ENCODE results near the gene MSMB.
"Not testable (repeated sequence)": the region's sequence is repeated elsewhere in the genome, so short reads cannot be mapped to it uniquely, and the experiment has no call there.

The MSMB gene

DNA sequence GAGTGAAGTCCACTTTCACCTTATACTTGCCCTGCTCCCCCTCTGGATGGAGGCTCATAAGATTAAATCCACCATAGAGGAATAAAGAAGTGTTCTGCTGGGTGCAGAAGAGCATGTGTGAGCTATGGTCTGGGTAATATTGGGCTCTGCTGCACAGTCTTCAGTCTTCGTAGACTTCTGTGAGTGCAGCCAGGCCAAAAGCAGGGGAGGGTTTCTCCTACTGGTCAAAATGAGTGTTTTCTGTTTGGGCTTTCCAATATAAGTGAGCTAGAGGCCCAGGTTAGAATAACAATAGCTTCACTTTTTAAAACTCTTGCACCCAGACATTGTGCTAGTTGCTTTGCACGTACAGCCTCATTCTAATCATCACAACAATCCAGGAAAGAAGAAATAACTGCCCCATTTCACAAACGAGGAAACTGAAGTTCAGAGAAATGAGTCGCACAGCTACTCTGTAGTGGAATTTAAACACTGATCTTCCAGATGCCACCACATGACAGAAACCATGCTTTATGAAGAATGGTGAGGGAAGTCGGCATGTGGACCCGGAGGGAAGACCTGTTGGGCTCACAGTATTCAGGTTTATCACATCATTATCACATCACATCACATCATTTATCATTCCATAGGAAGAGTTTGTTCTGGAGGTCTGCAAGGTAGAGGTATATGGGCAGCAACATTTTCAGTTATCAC is 23.8 kb upstream of the MSMB start:
- FAIRE-seq (no peak), DNase-seq (ENCODE audit: low spot score) (no peak)

DNA sequence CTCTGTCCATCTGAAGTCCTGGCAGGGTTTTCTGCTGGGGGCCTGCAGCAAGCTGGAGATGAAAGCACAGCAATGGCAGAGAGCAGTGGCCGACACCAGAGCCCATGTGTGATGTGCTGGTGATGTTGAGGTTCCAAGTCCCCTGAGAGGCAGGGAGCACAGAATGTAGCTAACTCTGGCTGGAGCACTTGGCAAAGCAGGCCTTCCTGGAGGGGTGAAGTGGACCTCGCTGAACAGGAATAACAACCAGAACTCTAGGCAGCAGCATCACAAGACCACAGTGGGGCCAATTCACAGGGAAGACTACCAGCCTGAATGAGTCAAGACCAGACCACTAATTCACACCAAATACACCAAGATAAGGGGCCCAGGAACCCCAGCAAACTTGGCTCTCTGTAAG is 22.8 kb upstream of the MSMB start:
- DNase-seq (ENCODE audit: low spot score): no peak
- FAIRE-seq: no peak

DNA sequence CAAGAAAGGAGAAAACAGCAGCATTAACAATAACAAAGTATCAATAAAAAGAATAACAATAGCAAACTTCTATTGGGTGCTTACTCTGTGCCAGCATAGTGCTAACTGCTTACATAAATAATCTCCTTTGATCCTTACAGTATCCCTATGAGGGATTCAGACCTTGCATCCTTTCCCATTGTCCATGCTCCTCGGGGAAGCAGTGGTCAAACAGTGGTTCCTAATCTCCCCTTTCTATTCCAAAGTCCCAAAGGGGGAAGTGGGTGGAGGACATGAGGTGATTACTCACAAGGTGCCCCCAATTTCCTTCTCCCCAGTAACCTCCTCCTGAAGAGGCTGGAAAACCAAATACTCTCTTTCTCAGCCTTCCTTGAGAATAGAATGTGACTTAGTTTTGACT is 22.0 kb upstream of the MSMB start:
- DNase-seq (ENCODE audit: low spot score) (no peak), FAIRE-seq (no peak)

DNA sequence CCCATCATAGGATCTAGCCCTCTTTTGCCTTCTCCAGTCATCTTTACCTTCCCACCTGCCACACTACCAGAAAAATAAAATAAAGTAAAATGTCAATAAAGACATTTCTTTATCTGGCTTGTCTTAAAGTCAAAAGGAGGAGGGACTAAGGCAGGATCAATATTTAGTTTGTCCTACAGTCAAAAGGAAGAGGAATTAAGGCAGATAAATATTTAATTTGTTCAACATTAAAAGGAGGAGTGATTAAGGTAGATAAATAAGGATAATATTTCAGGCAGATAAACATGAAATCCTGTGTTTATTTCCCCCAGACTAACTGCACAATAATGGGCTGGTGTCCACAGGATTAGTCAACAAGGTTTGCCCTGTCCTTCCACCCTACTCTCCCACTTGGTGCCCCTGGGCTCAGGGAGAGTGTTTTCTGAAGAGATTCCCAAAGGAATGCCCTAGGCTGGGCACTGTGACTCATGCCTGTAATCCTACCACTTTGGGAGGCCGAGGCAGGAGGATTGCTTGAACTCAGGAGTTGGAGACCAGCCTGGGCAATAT is 18.3 kb upstream of the MSMB start:
- FAIRE-seq (no peak), DNase-seq (ENCODE audit: low spot score) (no peak)

DNA sequence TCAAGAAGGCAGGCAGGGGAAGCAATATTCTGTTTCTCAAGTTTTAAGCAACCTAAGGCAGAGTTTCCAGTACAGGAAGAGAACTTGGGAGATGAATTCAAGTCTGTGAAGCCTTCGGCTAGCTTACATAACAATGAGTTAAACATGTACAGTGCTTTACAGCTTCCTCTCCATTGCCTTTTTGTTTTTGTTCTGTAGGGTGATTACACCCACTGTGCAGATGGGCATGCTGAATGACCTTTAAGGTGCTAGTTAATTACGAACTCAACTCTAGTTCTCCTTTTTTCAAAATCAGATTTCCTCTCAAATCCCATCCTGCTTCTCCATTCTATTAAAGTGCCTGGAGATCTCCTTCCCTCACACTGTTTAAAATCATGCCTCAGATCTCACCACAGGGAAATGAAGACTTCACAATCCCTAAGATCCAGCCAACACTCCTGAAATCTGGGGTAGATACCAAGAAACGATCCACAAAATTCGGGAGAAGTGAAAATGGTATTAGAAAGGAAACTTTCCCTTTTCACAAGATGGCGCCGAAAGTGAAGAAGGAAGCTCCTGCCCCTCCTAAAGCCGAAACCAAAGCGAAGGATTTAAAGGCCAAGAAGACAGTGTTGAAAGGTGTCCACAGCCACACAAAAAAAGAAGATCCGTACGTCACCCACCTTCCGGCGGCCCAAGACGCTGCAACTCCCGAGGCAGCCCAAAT is 16.8 kb upstream of the MSMB start:
- no peak for FAIRE-seq
- no peak for DNase-seq (ENCODE audit: low spot score)

DNA sequence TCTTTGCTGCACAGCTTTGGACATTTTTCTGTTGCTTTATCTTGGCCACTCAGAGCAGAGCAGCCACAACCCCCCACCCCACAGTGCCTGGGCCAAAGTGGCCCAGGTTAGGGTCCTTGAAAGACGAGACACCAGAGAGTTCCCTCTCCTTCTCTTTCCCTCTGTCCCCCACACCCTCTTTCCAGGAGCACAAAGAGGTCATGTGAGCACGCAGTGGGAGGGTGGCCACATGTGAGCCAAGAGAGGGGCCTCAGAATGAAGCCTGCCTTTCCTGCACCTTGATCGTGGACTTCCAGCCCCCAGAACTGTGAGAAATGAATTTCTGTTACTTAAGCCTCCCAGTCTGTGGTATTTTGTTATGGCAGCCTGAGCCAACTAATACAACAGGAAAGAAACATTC is 14.6 kb upstream of the MSMB start:
- FAIRE-seq (no peak), DNase-seq (ENCODE audit: low spot score) (no peak)

DNA sequence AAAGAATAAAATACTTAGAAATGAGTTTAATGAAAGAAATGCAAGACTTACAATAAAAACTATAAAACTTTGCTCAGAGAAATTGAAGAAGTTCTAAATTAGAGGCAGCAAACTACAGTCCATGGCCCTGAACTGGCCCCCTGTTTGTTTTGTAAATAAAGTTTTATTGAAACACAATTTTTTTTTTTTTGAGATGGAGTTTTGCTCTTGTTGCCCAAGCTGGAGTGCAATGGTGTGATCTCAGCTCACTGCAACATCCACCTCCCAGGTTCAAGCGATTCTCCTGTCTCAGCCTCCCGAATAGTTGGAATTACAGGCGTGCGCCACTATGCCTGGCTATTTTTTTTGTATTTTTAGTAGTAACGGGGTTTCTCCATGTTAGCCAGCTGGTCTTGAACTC is 11.9 kb upstream of the MSMB start:
- DNase-seq (ENCODE audit: low spot score); FAIRE-seq: not testable (repeated sequence)

DNA sequence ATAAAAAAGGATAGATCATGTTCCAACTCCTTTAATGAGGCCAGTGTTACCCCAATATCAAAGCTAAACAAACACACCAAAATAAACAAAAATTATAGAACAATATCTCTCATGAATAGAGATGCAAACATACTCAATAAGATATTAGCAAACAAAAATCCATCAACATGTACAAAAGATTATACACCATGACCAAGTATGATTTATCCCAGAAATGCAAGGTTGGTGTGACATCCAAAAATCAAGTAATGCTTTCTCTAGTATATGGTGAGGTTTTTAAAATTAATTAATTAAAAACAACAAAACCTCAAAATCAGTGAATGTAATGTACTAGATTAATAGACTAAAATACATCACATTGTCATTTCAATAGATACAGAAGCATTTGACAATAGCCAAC is 11.0 kb upstream of the MSMB start:
- FAIRE-seq (no peak), DNase-seq (ENCODE audit: low spot score) (no peak)

DNA sequence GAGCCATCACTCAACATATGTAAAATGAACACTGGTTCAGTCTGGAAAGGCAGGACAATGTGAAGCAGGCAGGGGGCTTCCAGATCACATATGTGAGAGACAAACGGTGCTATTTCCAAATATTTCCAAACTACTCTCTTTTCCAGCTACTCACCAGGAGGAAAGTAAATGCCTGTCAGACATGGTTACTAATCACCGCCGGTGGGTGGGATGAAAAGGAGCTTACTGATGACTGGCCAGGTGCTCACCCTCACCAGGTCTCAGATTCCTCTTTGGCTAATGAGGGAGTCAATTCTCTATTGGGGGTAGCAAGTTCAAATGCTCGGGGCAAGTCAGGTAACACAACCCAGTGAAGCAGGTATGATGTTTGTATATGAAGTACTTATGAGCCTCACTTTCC is 9.7 kb upstream of the MSMB start:
- no peak for FAIRE-seq
- DNase-seq (ENCODE audit: low spot score): no peak

DNA sequence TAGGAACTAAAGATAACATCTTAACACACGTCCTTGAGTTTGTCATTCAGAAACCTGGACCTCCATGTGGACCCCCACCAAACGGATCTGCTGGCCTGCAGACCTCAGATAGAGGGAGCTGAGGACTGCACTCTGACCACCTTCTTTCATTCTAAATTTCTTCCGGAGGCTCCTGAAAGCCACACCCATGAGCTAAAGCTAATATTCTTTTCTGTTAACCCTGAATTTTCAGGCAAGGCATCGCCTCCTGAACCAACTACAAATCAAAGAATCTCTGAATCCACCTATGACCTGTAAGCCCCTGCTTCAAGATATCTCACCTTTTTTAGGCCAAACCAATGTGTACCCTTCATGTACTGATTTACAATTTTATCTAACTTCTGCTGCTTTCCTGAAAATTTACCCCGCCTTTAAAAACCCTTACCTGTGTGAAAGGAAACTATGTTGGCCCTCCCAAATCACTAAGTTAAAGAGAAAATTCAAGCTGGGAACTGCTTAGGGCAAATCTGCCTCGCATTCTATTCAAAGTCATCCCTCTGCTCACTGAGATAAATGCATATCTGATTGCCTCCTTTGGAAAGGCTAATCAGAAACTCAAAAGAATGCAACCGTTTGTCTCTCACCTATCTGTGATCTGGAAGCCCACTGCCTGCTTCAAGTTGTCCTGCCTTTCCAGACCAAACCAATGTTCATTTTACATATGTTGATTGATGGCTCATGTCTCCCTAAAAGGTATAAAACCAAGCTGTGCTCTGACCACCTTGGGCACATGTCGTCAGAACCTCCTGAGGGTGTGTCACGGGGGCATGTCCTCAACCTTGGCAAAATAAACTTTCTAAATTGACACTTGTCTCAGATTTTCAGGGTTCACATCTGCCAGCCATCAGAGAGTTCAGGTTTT is 7.7 kb upstream of the MSMB start:
- DNase-seq (ENCODE audit: low spot score) (no peak), FAIRE-seq (no peak)

DNA sequence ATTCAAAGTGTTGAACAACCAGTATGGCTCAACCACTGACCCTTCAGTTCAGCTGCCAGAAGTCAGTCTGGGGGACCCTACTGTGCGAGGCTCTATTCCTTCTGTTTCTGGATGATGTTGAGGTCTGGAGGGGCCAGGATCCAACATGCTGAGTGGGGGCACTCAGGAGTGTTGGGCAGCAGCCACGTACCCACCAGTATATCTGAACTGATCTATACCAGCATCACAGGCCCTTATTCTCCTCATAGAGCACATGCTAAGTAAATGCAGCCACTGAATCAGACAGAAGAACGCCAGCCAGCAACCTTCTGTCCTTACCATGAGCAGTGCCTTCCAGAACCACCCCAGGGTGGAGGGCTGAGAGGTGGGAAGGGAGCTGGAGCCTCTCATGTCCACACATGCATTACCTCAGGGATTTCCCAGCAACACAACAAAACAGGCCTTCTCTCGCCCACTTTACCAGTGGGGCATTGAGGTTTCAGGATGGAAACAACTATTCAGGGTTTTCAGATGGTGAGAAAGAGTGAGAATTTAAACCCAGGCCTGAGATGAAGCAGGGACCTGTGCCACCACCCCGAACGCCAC is 6.8 kb upstream of the MSMB start:
- FAIRE-seq (no peak), DNase-seq (ENCODE audit: low spot score) (no peak)

DNA sequence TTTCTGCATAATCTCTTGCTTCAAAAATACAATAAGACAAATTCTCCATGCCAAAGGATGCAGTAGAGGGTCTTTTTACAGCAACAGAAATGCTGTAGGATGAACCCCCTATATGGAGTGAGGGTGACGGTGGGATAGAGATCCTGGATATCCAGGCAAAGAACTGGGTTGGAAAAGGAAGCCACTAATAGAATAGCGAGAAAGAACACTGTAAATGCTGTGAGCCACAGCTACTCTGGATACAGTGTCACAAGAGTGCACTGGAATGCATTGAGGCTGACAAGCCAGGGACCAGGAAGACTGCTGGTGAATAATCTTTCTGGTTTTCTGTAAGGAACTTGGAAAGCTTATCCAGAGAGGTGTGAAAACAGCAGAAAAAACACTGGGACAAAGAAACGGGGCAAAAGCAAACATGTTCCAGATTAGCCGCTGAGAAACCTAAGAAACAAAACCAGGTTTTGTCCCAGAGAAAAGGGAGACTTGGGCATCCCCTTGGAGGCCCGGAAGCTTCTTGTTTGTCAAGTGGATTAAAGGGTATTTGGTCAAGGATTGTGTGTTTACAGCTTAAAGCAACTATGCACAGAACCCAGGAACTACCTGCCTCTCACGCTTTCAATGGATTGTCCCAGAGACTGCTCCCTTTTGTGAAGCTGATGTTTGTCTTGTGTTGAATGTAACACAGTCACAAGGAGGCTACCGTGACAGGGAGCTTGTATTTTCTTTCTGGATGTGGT is 6.2 kb upstream of the MSMB start:
- DNase-seq (ENCODE audit: low spot score) (no peak), FAIRE-seq (no peak)

DNA sequence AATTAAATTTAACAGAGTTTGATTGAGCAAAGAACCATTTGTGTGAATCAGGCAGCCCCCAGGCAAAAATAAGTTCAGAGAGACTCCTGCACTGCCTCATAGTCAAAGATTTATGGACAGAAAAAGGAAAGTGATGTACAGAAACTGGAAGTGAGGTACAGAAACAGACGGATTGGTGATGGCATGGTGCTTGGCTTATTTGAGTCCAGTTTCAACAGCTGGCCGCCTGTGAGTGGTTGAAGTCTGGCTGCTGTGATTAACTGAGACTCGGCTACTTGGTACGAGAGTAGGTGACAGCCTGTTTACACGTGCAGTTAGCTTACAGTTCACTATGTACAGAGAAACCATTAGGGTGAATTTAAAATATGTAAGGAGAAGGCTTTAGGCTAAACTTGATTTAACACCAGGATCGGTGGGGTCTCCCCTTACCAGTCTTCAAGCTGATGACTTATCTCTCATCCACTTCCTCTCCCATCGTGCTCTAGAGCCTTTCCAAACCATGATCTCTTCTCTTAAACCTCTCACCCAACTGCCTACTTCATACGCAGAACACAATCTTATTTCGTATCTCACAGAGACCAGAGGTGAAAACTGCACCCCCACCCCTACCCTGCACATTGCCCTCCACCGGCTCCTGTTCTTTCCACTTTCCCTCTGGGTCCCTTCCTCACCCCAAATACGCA is 5.0 kb upstream of the MSMB start:
- DNase-seq (ENCODE audit: low spot score) (no peak), FAIRE-seq (no peak)

DNA sequence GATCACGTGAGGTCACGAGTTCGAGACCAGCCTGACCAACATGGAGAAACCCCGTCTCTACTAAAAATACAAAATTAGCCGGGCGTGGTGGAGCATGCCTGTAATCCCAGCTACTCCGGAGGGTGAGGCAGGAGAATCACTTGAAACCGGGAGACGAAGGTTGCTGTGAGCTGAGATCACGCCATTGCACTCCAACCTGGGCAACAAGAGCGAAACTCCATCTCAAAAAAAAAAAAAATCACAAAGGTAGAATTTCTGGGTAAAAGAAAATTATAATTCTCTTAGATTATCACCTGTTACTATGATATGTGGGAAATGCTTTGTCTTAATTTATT is 3.4 kb upstream of the MSMB start:
- not testable (repeated sequence) for DNase-seq (ENCODE audit: low spot score); FAIRE-seq

DNA sequence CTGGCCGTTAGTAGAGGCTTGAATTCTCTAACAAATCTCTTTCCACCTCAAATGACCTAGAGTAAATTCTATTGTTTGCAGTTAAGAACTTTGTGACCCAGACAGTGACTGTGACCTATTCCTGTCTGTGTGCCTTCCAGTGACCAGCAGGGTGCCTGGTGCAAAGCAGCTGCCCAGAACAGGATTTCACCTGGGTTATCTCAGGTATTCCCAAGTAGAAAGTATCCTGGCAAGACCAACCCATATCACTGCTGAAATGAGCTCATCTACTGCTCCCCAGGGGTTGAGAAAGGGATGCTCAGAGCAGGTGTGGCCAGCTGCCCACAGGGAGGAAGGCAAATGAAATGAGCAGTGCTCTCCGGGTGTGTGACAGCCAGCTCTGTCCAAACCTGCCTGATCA is 2.1 kb upstream of the MSMB start:
- FAIRE-seq (no peak), DNase-seq (ENCODE audit: low spot score) (no peak)

DNA sequence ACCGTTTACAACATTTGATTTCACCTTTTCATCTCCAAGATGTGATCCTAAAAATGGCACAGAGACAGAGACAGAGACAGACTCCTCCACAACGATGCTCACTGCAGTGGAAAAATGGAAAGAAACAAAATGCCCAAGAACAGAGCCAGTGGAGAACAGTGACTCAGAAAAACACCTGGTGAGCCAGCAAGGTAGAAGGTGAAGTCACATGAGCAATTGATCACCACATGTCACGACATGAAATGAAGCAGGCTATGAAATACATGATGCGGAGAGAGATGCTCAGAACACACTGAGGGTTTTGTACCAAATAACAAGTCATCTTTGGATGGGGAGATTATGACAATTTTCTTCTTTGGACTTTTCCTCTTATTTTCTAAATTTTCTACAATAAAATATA is 3.5 kb downstream of the MSMB start:
- no peak for FAIRE-seq
- no peak for DNase-seq (ENCODE audit: low spot score)

DNA sequence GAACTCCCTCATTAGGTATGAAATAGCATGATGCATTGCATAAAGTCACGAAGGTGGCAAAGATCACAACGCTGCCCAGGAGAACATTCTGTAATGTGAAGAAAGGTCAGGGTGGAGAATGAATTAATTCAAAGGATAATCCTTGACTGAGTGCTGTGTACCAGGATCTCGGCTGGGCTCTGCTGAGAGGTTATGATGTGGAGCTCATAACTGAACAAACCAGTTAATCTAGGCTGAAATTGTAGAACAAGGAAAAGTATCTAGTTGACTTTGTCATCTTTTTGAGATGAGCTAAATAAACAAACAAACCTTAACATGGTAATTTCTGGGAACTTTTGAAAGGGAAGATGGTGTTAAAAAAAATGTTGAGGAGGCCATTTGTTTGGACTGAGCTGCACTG is 6.1 kb downstream of the MSMB start:
- DNase-seq (ENCODE audit: low spot score) (no peak), FAIRE-seq (no peak)

DNA sequence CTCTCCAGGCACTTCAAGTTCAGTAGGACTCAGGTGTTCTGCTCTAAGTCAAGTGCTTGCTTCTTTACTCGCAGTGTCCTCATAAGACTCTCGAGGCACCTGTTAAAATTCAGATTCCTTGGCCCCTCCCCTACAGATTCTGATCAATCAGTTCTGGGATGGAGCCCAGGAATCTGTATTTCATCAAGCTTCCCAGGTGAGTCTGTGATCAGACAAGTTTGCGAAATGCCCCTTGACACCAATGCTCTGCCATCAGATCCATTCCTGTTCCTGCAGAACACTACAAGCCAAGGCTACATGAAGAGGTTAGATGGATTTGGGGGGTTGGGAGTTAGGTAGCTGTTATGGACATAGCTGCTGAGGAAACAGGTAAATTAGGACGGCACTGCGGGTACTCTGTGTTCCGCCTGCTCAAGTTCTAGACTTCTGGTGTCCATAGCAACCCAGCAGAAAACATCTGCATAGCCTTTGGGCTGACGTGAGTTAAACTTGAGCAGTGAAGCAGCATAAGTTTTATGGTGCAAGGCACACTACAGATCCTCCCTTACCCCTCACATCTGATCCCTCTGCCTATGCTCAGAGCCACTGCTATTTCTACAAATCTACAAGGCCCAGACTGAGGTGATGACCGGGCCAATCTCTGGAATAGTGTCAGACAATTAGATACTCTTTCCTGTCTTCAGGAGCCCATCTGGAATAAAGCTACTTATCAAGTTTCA is 8.8 kb downstream of the MSMB start:
- FAIRE-seq: no peak
- DNase-seq (ENCODE audit: low spot score): no peak

DNA sequence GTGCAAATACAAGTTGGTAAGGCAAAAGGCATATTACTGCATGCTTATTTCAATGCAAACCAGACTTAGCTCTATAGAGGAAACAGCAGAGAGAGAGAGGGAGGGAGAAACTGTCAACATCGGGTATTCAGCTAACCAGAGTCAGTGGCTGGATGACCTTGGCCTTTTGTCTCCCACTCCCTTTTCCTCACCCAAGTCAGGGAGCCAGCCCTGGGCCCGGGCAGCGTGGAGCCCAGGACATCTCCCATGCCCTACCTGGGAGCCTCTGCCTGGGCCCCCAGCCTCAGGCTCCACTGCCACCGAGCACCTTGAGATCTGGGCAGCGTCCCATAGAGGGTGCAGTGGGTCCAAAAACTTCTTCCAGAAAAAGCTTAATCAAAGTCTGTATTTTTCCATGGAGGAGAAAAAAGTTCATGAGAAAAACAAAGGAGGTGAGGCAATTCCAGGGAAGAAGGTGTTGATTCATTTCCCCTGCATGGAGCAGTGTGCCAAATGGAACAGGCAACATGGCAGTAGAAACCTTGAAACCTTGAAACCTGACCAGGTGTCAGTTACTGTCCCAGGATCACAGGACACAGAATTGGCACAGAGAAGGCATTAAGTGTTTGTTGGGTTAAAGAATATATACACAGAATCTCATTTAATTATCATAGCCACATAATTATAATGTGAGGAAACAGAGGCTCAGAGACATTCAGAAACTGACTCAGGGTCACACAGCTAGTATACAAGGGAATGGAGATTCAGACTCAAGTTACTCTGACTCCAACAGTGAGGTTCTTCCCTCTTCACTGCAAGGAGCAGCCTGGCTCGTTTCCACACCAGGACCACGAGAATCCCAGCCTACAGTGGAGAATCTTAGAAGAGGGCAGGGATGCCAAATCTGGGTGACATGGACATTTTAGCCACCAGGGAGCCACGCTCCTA is 9.9 kb downstream of the MSMB start:
- no peak for DNase-seq (ENCODE audit: low spot score)
- FAIRE-seq: no peak
